LNCAP (cell line): Measurements from ENCODE around the gene LMO1.

Source experiments
- TF ChIP-seq, protein P1 (sequence below): fragments of 450-650 bp; IDR thresholded peaks from 2 replicates; pipeline ENCODE4 v1.5.1; 2017; ENCODE audit warnings: mild to moderate bottlenecking

Gene LMO1

DNA sequence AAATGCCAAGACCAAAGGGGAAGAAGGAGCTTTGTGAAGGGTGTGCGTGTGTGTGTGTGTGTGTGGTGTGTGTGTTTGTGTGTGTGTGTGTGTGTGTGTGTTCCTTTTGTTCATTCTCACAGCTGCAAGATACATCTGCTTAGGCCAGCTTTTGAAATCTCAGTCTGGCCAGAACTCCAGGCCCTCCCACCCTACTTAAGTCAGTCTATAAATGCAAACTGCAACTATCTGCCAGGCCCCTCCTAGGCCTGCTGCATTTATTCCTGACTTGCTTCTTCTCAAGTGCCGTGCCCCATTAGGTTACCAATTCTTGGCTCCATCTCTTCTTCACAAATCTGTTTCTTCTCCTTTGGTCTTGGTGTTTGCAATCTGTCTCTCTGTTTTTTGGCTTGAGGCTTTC lies 73.2 kb downstream of the LMO1 start:
- TF ChIP-seq, protein P1, sequence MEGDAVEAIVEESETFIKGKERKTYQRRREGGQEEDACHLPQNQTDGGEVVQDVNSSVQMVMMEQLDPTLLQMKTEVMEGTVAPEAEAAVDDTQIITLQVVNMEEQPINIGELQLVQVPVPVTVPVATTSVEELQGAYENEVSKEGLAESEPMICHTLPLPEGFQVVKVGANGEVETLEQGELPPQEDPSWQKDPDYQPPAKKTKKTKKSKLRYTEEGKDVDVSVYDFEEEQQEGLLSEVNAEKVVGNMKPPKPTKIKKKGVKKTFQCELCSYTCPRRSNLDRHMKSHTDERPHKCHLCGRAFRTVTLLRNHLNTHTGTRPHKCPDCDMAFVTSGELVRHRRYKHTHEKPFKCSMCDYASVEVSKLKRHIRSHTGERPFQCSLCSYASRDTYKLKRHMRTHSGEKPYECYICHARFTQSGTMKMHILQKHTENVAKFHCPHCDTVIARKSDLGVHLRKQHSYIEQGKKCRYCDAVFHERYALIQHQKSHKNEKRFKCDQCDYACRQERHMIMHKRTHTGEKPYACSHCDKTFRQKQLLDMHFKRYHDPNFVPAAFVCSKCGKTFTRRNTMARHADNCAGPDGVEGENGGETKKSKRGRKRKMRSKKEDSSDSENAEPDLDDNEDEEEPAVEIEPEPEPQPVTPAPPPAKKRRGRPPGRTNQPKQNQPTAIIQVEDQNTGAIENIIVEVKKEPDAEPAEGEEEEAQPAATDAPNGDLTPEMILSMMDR: no peak

DNA sequence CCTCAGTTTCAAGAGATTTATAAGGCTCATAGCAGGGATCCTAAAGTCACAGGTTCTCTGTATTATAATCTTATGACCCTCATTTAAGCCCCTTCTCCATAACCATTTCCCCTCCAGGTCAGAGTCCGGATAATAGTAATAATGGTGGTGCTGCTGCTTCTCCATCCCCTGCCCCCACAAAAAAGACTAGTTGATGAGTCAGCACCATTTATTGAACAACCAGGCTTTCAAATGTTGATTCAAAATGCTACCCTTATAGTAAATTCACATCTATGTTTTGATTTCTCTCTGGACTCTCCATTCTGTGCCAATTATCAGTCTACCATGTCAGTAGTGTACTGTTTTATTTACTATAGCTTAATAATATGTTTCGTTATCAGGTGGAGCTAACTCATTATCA lies 77.2 kb downstream of the LMO1 start:
- TF ChIP-seq, protein P1: no peak

DNA sequence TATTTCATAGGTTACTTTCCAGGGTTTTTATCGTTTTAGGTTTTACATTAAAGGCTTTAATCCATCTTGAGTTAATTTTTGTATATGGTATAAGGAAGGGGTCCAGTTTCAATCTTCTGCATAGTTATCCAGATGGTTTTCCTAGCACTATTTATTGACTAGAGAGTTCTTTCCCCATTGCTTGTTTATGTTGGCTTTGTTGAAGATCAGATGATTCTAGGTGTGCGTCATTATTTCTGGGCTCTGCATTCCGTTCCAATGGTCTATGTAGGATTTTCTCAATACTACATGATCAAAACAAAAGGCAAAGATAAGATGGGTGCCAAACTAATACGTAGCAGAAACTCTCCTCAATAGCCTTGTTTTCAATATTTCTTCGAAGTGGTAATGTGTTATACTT lies 80.6 kb downstream of the LMO1 start:
- TF ChIP-seq, protein P1: no peak

DNA sequence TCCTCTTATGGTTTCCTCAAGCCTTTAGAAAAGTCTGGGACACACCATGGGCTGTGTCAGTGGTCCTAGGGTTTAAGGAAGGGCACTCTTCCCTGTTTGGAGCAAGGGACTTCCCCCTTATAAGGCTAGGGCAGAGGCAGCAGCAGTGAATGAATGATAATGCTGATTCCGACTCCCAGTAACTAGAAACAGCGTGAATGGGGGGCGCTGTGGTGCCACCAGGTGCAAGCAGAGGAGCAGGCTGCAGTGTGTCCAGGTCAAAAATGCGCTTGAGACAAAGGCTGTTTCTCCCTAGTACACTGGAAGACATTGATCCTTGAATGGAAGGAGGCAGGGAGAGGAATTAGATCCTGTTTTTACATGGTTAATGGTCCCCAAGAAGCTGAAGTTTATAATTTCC lies 83.2 kb downstream of the LMO1 start:
- TF ChIP-seq, protein P1: no peak

DNA sequence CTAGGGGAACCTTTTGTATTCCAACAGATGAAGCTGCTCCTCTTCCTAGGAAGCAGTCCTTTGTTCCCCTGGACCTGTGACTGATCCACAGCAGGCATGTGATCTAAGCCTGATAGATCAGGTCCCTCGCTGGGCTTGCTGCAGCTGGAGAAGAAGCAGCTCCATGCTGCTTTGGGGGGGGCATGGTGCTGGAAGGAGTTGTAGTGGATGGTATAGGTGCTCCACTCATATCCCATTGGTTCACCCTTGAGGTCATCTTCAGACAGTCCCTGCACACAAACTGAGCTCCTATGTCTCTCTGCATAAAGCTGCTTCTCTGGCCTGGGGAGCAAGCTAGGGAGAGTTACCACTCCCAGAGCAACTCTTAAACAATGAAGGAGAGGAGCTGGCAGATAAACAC lies 85.4 kb downstream of the LMO1 start:
- TF ChIP-seq, protein P1: no peak

DNA sequence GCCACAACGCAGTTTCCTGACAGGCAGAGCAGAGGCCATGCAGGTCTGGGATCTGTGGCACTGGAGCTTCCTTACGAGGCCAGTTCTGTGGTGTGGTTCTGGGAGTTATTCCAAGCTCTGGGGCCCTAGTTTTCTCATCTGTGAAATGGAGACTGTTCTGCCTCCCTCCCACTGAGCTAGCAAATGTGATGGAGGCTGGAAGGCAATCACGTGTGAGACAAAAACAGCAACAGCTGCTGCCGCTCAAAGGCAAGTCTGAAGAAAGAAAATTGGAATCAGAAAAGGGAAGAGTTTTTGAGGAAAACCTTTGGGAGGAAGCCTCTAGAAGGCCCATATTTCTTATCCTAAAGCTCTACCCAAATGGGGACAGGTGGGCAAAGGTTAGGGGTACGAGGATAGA lies 86.5 kb downstream of the LMO1 start:
- TF ChIP-seq, protein P1: no peak
